Renal pelvis (tissue), 3 donors: ENCODE results near the gene C6orf120. TPM values are rescaled to one million over a fixed set of nuclear protein-coding genes. Genes with fewer than 3 reads are reported as not detected.

Experiments
- polyA plus RNA-seq, 3 donors: library from polyadenylated mRNA; unstranded; fragments of 120-200 nt; gene quantifications; one replicate each; pipeline ENCODE4 v1.2.1, GENCODE V29; 2013; ENCODE audit not compliant: insufficient read length in 3 of 3

The C6orf120 gene
- polyA plus RNA-seq, 3 donors, result 37.3 to 42.8 (median 41.2) TPM

Other genes with a start within 250 kb of the C6orf120 start
- gene WDR27, start 97 bp upstream of the C6orf120 start, polyA plus RNA-seq, result 100 to 1,000 TPM in 2 of 3 donors, 10 to 100 TPM in 1; 41.7 to 109 (median 100) TPM
- 100 to 1,000 TPM in 2 of 3 donors, 10 to 100 TPM in 1; 97.9 to 113 (median 110) TPM for gene PHF10, start 22.4 kb downstream of the C6orf120 start, polyA plus RNA-seq
- 1 to 10 TPM; 6.7 to 9.7 (median 9.7) TPM for gene DYNLT2, start 49.4 kb downstream of the C6orf120 start, polyA plus RNA-seq
- 10 to 100 TPM; 33.9 to 54.7 (median 52.4) TPM for gene ERMARD, start 49.5 kb downstream of the C6orf120 start, polyA plus RNA-seq